ENCODE results near the gene FRY. TPM values are rescaled to one million over a fixed set of nuclear protein-coding genes. Genes with fewer than 3 reads are reported as not detected.

Gene FRY
- total RNA-seq, 1 experiment from 2014 or later, result 2.5 TPM

GRCh38 chr13:32212421-32212820 lies 180.8 kb downstream of the FRY start:
- DNase-seq (ENCODE audit: low read depth), result peak; percentile 85

- DNase-seq (ENCODE audit: low read depth), result no peak
Measured at GRCh38 chr13:32213626-32214025, 182.1 kb downstream of the FRY start.

GRCh38 chr13:32214071-32214470 lies 182.5 kb downstream of the FRY start:
- no peak for DNase-seq (ENCODE audit: low read depth)

- no peak for DNase-seq (ENCODE audit: low read depth)
Measured at GRCh38 chr13:32216281-32216680, 184.7 kb downstream of the FRY start.

GRCh38 chr13:32222046-32222676 lies 190.6 kb downstream of the FRY start:
- DNase-seq (ENCODE audit: low read depth), result no peak

GRCh38 chr13:32224916-32225315 lies 193.3 kb downstream of the FRY start:
- peak; percentile 73 for DNase-seq (ENCODE audit: low read depth)

GRCh38 chr13:32225481-32225931 lies 193.9 kb downstream of the FRY start:
- peak; percentile 78 for DNase-seq (ENCODE audit: low read depth)

- peak; percentile 71 for DNase-seq (ENCODE audit: low read depth)
Measured at GRCh38 chr13:32228330-32229041, 196.9 kb downstream of the FRY start.

GRCh38 chr13:32229443-32229842 lies 197.9 kb downstream of the FRY start:
- DNase-seq (ENCODE audit: low read depth), result peak; percentile 47

- no peak for DNase-seq (ENCODE audit: low read depth)
Measured at GRCh38 chr13:32232263-32232662, 200.7 kb downstream of the FRY start.

- DNase-seq (ENCODE audit: low read depth), result no peak
Measured at GRCh38 chr13:32233062-32233461, 201.5 kb downstream of the FRY start.

- peak; percentile 71 for DNase-seq (ENCODE audit: low read depth)
Measured at GRCh38 chr13:32234914-32235313, 203.3 kb downstream of the FRY start.

- DNase-seq (ENCODE audit: low read depth), result no peak
Measured at GRCh38 chr13:32237681-32238080, 206.1 kb downstream of the FRY start.

GRCh38 chr13:32243695-32244094 lies 212.1 kb downstream of the FRY start:
- no peak for DNase-seq (ENCODE audit: low read depth)

GRCh38 chr13:32245555-32245954 lies 214.0 kb downstream of the FRY start:
- DNase-seq (ENCODE audit: low read depth), result no peak

- peak; percentile 77 for DNase-seq (ENCODE audit: low read depth)
Measured at GRCh38 chr13:32246468-32246867, 214.9 kb downstream of the FRY start.

- DNase-seq (ENCODE audit: low read depth), result peak; percentile 19
Measured at GRCh38 chr13:32247887-32248286, 216.3 kb downstream of the FRY start.

- DNase-seq (ENCODE audit: low read depth), result no peak
Measured at GRCh38 chr13:32248801-32249200, 217.2 kb downstream of the FRY start.

- no peak for DNase-seq (ENCODE audit: low read depth)
Measured at GRCh38 chr13:32252812-32253438, 221.4 kb downstream of the FRY start.

GRCh38 chr13:32253911-32254399 lies 222.4 kb downstream of the FRY start:
- DNase-seq (ENCODE audit: low read depth), result no peak

GRCh38 chr13:32254416-32254815 lies 222.8 kb downstream of the FRY start:
- no peak for DNase-seq (ENCODE audit: low read depth)

- DNase-seq (ENCODE audit: low read depth), result no peak
Measured at GRCh38 chr13:32254916-32255723, 223.5 kb downstream of the FRY start.
